GM12873 (cell line): Measurements from ENCODE around the gene LSMEM2.

Source experiments
- CTCF ChIP-seq: IDR thresholded peaks from 2 replicates; pipeline ENCODE4 v1.5.1; 2012; ENCODE audit warnings: low read depth, mild to moderate bottlenecking, moderate library complexity, low read length, control low read depth; ENCODE audit not compliant: insufficient read depth; ENCODE audit errors: missing control alignments

The LSMEM2 gene

GRCh38 chr3:50334339-50335075 lies 55.6 kb downstream of the LSMEM2 start:
- TF ChIP-seq CTCF: no peak

GRCh38 chr3:50336452-50337174 lies 57.7 kb downstream of the LSMEM2 start:
- no peak for TF ChIP-seq CTCF

- no peak for TF ChIP-seq CTCF
These were observed 58.4 kb downstream of the LSMEM2 start for GRCh38 chr3:50337175-50337861.
